ENCODE results near the gene BMF. TPM values are rescaled to one million over a fixed set of nuclear protein-coding genes. Genes with fewer than 3 reads are reported as not detected.

BMF gene
- total and polyA plus RNA-seq, 2 donors (not counting 3 experiments of a cell fraction or from before 2014, with no cell fraction given) = 8.6 to 9.8 TPM

GRCh38 chr15:40097096-40097967, 11.3 kb downstream of the BMF start:
- Histone ChIP-seq H4K20me1 (replicated peaks; ENCODE audit: control insufficient read depth, extremely low read depth, insufficient read depth, low read length) (no peaks in the 10 kb centered on the region), H3K9me3 (replicated peaks; ENCODE audit: control insufficient read depth, insufficient read depth, low read length) (no peaks in the 10 kb centered on the region), H3K9me1 (replicated peaks; ENCODE audit: control insufficient read depth, extremely low read depth, insufficient read depth, low read length) (no peaks in the 10 kb centered on the region), H3K79me2 (ENCODE audit: control insufficient read depth, insufficient read depth, low read length) (no peaks in the 10 kb centered on the region), H3K9ac (replicated peaks; ENCODE audit: extremely low read depth, insufficient read depth, low read length) (no peak overlapping the region), H3K4me2 (ENCODE audit: insufficient read depth, low read length) (no peak overlapping the region), H2AFZ (ENCODE audit: low read depth, low read length) (peak overlapping the region; percentile 25), H3K27me3 (ENCODE audit: control insufficient read depth in 2 of 2, insufficient read depth in 2 of 2, low read length in 2 of 2) (no peaks in the 10 kb centered on the region), H3K4me3 (replicated peaks in 1 of 3; ENCODE audit: insufficient read depth in 1 of 3, low read depth in 1 of 3, low read length in 3 of 3) (no peak overlapping the region), H3K36me3 (ENCODE audit: control insufficient read depth in 2 of 2, extremely low read depth in 1 of 2, insufficient read depth in 2 of 2, low read length in 2 of 2) (peaks cover 0 to 3% of the 10 kb centered on the region in 2 experiments), H3K27ac (ENCODE audit: insufficient read depth, low read depth, low read length) (peak overlapping the region; percentile 91), H3K4me1 (ENCODE audit: control insufficient read depth, extremely low read depth, insufficient read depth, low read length) (peaks cover 33% of the 10 kb centered on the region)
- dilution Hi-C loops (cut with MboI; ENCODE audit: extremely low pct_ligation_motif_present, low sequenced_read_pairs) (no loop called here), intact Hi-C loops (cut with micrococcal nuclease) (no loop called here)
- DNase-seq (ENCODE audit: low read depth, low spot score) (no peak), FAIRE-seq (peak; percentile 48)
- BruUV-seq (replicated peaks) = no TSS peak
- POLR2A ChIA-PET = interaction anchor here (2.5 kb wide), 1 partner anchor 16 kb away, joined by 6 read pairs; no protein-coding TSS in a partner anchor
- TF ChIP-seq POLR2AphosphoS5 (IDR thresholded peaks at IDR 0.05; ENCODE audit: insufficient read depth, low read depth, low read length) (no peak), MYC (IDR thresholded peaks at IDR 0.05; ENCODE audit: low read depth, low read length) (no peak), CTCF (IDR thresholded peaks at IDR 0.05; ENCODE audit: extremely low read depth in 1 of 2, insufficient read depth in 1 of 2, low read depth in 1 of 2, low read length in 2 of 2) (no peak), POLR2A (IDR thresholded peaks at IDR 0.05; ENCODE audit: low read depth, low read length) (no peak), JUN (IDR thresholded peaks at IDR 0.05; ENCODE audit: borderline replicate concordance, insufficient read depth, insufficient read length, low read depth) (no peak), FOS (IDR thresholded peaks at IDR 0.05; ENCODE audit: borderline replicate concordance, insufficient read depth, low read length) (no peak), EZH2 (IDR thresholded peaks at IDR 0.05; ENCODE audit: borderline replicate concordance, low read depth, low read length, severe bottlenecking) (no peak)
- CTCF ChIA-PET = interaction anchor here (0.8 to 4.4 kb wide), 12 partner anchors 9 to 182 kb away, joined by 3 to 21 read pairs (median 6); partner anchors contain the start of gene BMF

All from endothelial cell of umbilical vein (primary cell).